H1 (cell line): ENCODE data around the gene USP26. TPM values are rescaled to one million over a fixed set of nuclear protein-coding genes. Genes with fewer than 3 reads are reported as not detected.

Experiments
- CHD7 ChIP-seq: fragments of 300-600 bp; sonication (generic); IDR thresholded peaks from 2 replicates; pipeline ENCODE4 v1.7.1; 2012; ENCODE audit warnings: low read length, moderate library complexity, mild to moderate bottlenecking, inconsistent platforms; ENCODE audit not compliant: insufficient replicate concordance
- FOSL1 ChIP-seq: IDR thresholded peaks from 2 replicates; pipeline ENCODE4 v1.6.1; 2011; ENCODE audit warnings: mild to moderate bottlenecking, low read depth, low read length, moderate library complexity; ENCODE audit not compliant: insufficient read depth
- JUND ChIP-seq: IDR thresholded peaks from 2 replicates; pipeline ENCODE4 v1.6.1; 2011; ENCODE audit warnings: mild to moderate bottlenecking, improper control_type of control experiment, low read length
- KDM5A ChIP-seq: fragments of 200-600 bp; IDR thresholded peaks from 2 replicates; pipeline ENCODE4 v1.7.1; 2012; ENCODE audit warnings: mild to moderate bottlenecking, low read length, inconsistent platforms, mixed read lengths
- PHF8 ChIP-seq: fragments of 200-600 bp; sonication (generic); conservative IDR thresholded peaks from 2 replicates; pipeline ENCODE4 v1.7.1; 2012; ENCODE audit warnings: low read depth, mild to moderate bottlenecking, inconsistent platforms, low read length, moderate library complexity
- RXRA ChIP-seq: IDR thresholded peaks from 2 replicates; pipeline ENCODE4 v1.6.1; 2011; ENCODE audit warnings: low read depth, mild to moderate bottlenecking, low read length, moderate library complexity; ENCODE audit not compliant: insufficient read depth
- SP2 ChIP-seq: IDR thresholded peaks from 2 replicates; pipeline ENCODE4 v1.6.1; 2012; ENCODE audit warnings: mild to moderate bottlenecking, low read length, inconsistent platforms
- TAF7 ChIP-seq: optimal IDR thresholded peaks from 2 replicates; pipeline ENCODE3; 2011; ENCODE audit warnings: low read depth, mild to moderate bottlenecking, inconsistent platforms, low read length, moderate library complexity, borderline replicate concordance
- TCF12 ChIP-seq: IDR thresholded peaks from 2 replicates; pipeline ENCODE4 v1.6.1; 2011; ENCODE audit warnings: low read depth, mild to moderate bottlenecking, low read length
- polyA plus RNA-seq, 7 experiments: library from polyadenylated mRNA; depleted of rRNA in 3 of 7; stranded (reverse) in 5 of 7; unstranded in 2 of 7; fragments of >200 nt in 5 of 7; fragments of 200-250 nt in 2 of 7; gene quantifications; 1 replicate in 5 of 7; 2 replicates in 1 of 7; 4 replicates in 1 of 7; pipeline versions ENCODE4 v1.2.1 to v1.2.3, GENCODE V29; 2011 to 2013; ENCODE audit warnings: missing spikeins in 2 of 7, mixed read lengths in 2 of 7
- total RNA-seq: library from RNA; stranded (reverse); fragmentation: NEBNext Ultra II Directional; extraction: Animal tissue kit (Norgen Biotek cat#: 25700); gene quantifications from 2 replicates; pipeline ENCODE4 v1.2.1, GENCODE V29; 2021
- TF ChIP-seq, protein P1 (sequence below): IDR thresholded peaks from 2 replicates; pipeline ENCODE4 v1.6.1; 2011; ENCODE audit warnings: low read depth, mild to moderate bottlenecking, low read length; ENCODE audit not compliant: insufficient read depth

Gene USP26
- total and polyA plus RNA-seq, 2 of the 8 experiments (the other 6 are each of a cell fraction or from before 2014, with no cell fraction given): not detected

DNA sequence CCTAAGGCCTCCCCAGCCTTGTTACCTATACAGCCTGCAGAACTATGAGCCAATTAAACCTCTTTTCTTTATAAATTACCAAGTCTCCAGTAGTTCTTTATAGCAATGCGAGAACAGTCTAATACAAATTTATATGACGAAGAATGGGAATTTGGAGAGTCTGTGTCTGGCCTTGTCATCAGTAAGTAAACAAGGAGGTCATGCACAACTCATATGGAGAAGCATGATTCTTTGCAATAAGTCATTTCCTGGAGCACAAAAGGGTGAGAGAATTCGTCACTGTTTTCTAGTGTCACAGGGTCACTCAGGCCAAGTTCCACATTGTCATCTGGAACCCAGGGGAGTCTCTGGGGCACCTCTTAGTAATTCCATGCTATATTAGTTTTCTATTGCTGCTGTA, 89.5 kb downstream of the USP26 start (continued):
- TF ChIP-seq CHD7: no peak
- TF ChIP-seq, protein P1, sequence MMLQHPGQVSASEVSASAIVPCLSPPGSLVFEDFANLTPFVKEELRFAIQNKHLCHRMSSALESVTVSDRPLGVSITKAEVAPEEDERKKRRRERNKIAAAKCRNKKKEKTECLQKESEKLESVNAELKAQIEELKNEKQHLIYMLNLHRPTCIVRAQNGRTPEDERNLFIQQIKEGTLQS: no peak
- TF ChIP-seq TAF7: no peak
- TF ChIP-seq JUND: no peak
- TF ChIP-seq PHF8: no peak
- no peak for TF ChIP-seq RXRA
- TF ChIP-seq KDM5A: no peak
- TF ChIP-seq SP2: no peak
- TF ChIP-seq FOSL1: no peak
- TF ChIP-seq TCF12: no peak
